SK-N-SH (cell line): ENCODE results near the gene ALOX15. TPM values are rescaled to one million over a fixed set of nuclear protein-coding genes. Genes with fewer than 3 reads are reported as not detected.

Experiments
- CTCF ChIA-PET: fragments of 300-600, 350-600 bp; formaldehyde crosslinking; extraction: SDS; loops from one replicate; lab custom pipeline; 2021; lab: Yijun Ruan, JAX
- POLR2A ChIA-PET: fragments of 350-600 bp; sonication (Branson Sonifier 250); formaldehyde crosslinking; extraction: SDS; loops from one replicate; lab custom pipeline; 2020; ENCODE audit warnings: antibody characterized with exemption, inconsistent platforms; lab: Yijun Ruan, JAX
- DNase-seq: peaks from one replicate; pipeline ENCODE4 v3.0.0; 2012
- H2AFZ ChIP-seq: fragments of 200-600 bp; sonication (generic); 2 replicates; pipeline ENCODE4 v1.8.1; 2016; ENCODE audit warnings: antibody characterized with exemption, mild to moderate bottlenecking, low read depth
- H3F3A ChIP-seq: fragments of 200-600 bp; sonication (generic); replicated peaks from 2 replicates; pipeline ENCODE3; 2016; ENCODE audit warnings: antibody characterized with exemption, mild to moderate bottlenecking; ENCODE audit not compliant: insufficient read depth
- H3K27ac ChIP-seq, 2 experiments: fragments of 200-500 bp in 1 of 2; fragments of 200-600 bp in 1 of 2; sonication (Bioruptor generic) in 1 of 2; sonication (generic), shearing (Covaris generic) in 1 of 2; 2 replicates each; pipeline versions ENCODE4 v1.5.1 to v1.6.1; 2014 to 2016; ENCODE audit warnings: low read depth in 2 of 2, inconsistent platforms in 1 of 2, low read length in 1 of 2, mild to moderate bottlenecking in 1 of 2, mixed read lengths in 1 of 2
- H3K27me3 ChIP-seq: fragments of 200-600 bp; sonication (generic), shearing (Covaris generic); 2 replicates; pipeline ENCODE4 v1.6.1; 2016; ENCODE audit warnings: mixed run types; ENCODE audit not compliant: insufficient read depth
- H3K36me3 ChIP-seq, 2 experiments: fragments of 200-500 bp in 1 of 2; fragments of 200-600 bp in 1 of 2; sonication (Bioruptor generic) in 1 of 2; sonication (generic) in 1 of 2; replicated peaks in 1 of 2; 2 replicates each; pipeline versions ENCODE3 to v1.5.1; 2014 to 2016; ENCODE audit warnings: low read length in 1 of 2, mild to moderate bottlenecking in 1 of 2; ENCODE audit not compliant: insufficient read depth in 2 of 2, control insufficient read depth in 1 of 2
- H3K4me1 ChIP-seq, 2 experiments: fragments of 200-500 bp in 1 of 2; fragments of 200-600 bp in 1 of 2; sonication (Bioruptor generic) in 1 of 2; sonication (generic), shearing (Covaris generic) in 1 of 2; 2 replicates each; pipeline versions ENCODE4 v1.5.1 to v1.6.1; 2014 to 2016; ENCODE audit warnings: low read depth in 1 of 2, low read length in 1 of 2, mixed run types in 1 of 2; ENCODE audit not compliant: insufficient read depth in 2 of 2, control insufficient read depth in 1 of 2
- H3K4me2 ChIP-seq: fragments of 200-600 bp; sonication (generic), shearing (Covaris generic); 2 replicates; pipeline ENCODE4 v1.6.1; 2017; ENCODE audit warnings: mixed run types
- H3K4me3 ChIP-seq, 2 experiments: fragments of 200-500 bp in 1 of 2; fragments of 200-600 bp in 1 of 2; sonication (Bioruptor generic) in 1 of 2; sonication (generic), shearing (Covaris generic) in 1 of 2; 2 replicates each; pipeline versions ENCODE4 v1.5.1 to v1.8.1; 2014 to 2016; ENCODE audit warnings: low read depth in 2 of 2, inconsistent platforms in 1 of 2, low read length in 1 of 2, mild to moderate bottlenecking in 1 of 2, mixed read lengths in 1 of 2, moderate library complexity in 1 of 2
- H3K79me2 ChIP-seq: fragments of 200-600 bp; sonication (generic); 2 replicates; pipeline ENCODE4 v1.8.1; 2017; ENCODE audit warnings: mild to moderate bottlenecking; ENCODE audit not compliant: insufficient read depth
- H3K9ac ChIP-seq: fragments of 200-600 bp; sonication (generic); 2 replicates; pipeline ENCODE4 v1.6.1; 2017; ENCODE audit warnings: mixed run types
- H3K9me2 ChIP-seq: fragments of 200-600 bp; sonication (generic); 2 replicates; pipeline ENCODE4 v1.6.1; 2017; ENCODE audit warnings: mixed run types
- H3K9me3 ChIP-seq: fragments of 200-600 bp; sonication (generic); 2 replicates; pipeline ENCODE4 v1.6.1; 2017; ENCODE audit warnings: mixed run types, mild to moderate bottlenecking, moderate library complexity
- H4K20me1 ChIP-seq: fragments of 200-600 bp; sonication (generic); 2 replicates; pipeline ENCODE4 v1.6.1; 2017; ENCODE audit warnings: mild to moderate bottlenecking, mixed run types; ENCODE audit not compliant: insufficient read depth
- CHD2 ChIP-seq: fragments of 150-350 bp; IDR thresholded peaks from 2 replicates; pipeline ENCODE4 v1.6.1; 2018; ENCODE audit warnings: low read length; ENCODE audit not compliant: partially characterized antibody
- EP300 ChIP-seq, 2 experiments: IDR thresholded peaks; 2 replicates each; pipeline versions ENCODE4 v1.4.0 to v1.6.1; 2012; ENCODE audit warnings: borderline replicate concordance in 1 of 2, low read depth in 1 of 2, low read length in 1 of 2
- EZH2phosphoT487 ChIP-seq: fragments of 200-600 bp; sonication (generic); IDR thresholded peaks from 2 replicates; pipeline ENCODE4 v1.6.1; 2017; ENCODE audit warnings: low read depth, mixed run types, mild to moderate bottlenecking, antibody characterized with exemption, moderate library complexity, borderline replicate concordance
- FOSL2 ChIP-seq: IDR thresholded peaks from 2 replicates; pipeline ENCODE4 v1.4.0; 2012; ENCODE audit warnings: low read depth, mild to moderate bottlenecking, moderate library complexity, borderline replicate concordance
- FOXJ3 ChIP-seq: sonication (generic); formaldehyde crosslinking; IDR thresholded peaks from 2 replicates; pipeline ENCODE4 v1.5.1; 2020; ENCODE audit warnings: mild to moderate bottlenecking, missing genetic modification reagents
- GABPA ChIP-seq: IDR thresholded peaks from 2 replicates; pipeline ENCODE4 v1.4.0; 2012; ENCODE audit warnings: low read depth, mild to moderate bottlenecking
- GATA2 ChIP-seq: sonication (generic); formaldehyde crosslinking; IDR thresholded peaks from 2 replicates; pipeline ENCODE4 v1.5.0; 2020; ENCODE audit warnings: mild to moderate bottlenecking, missing genetic modification reagents
- JUND ChIP-seq: IDR thresholded peaks from 2 replicates; pipeline ENCODE4 v1.4.0; 2012
- NFIC ChIP-seq: IDR thresholded peaks from 2 replicates; pipeline ENCODE4 v1.4.0; 2012; ENCODE audit warnings: borderline replicate concordance
- NRF1 ChIP-seq: IDR thresholded peaks from 2 replicates; pipeline ENCODE4 v1.6.1; 2012; ENCODE audit warnings: low read depth, mild to moderate bottlenecking, low read length
- POLR2AphosphoS5 ChIP-seq: IDR thresholded peaks from 2 replicates; pipeline ENCODE4 v1.6.1; 2012; ENCODE audit warnings: low read depth, low read length
- RFX5 ChIP-seq: IDR thresholded peaks from 2 replicates; pipeline ENCODE4 v1.6.1; 2012; ENCODE audit warnings: mild to moderate bottlenecking, improper control_type of control experiment, low read length
- RXRA ChIP-seq: IDR thresholded peaks from 2 replicates; pipeline ENCODE4 v1.4.0; 2012; ENCODE audit warnings: low read depth, mild to moderate bottlenecking, borderline replicate concordance
- TCF12 ChIP-seq: IDR thresholded peaks from 2 replicates; pipeline ENCODE4 v1.4.0; 2012
- YY1 ChIP-seq: IDR thresholded peaks from 2 replicates; pipeline ENCODE4 v1.4.0; 2012; ENCODE audit warnings: low read depth, mild to moderate bottlenecking
- WGBS: methylation state at CpG from one replicate; pipeline ENCODE4 v1.1.6; 2017; ENCODE audit warnings: low lambda C conversion rate; 5-methylcytosine and 5-hydroxymethylcytosine counted together
- polyA plus RNA-seq, 3 experiments: library from polyadenylated mRNA; depleted of rRNA; stranded (reverse); fragments of >200 nt; gene quantifications; 2 replicates each; pipeline ENCODE4 v1.2.3, GENCODE V29; 2012
- TF ChIP-seq, protein P1 (sequence below): fragments of 200-600 bp; sonication (generic); IDR thresholded peaks from 2 replicates; pipeline ENCODE4 v1.6.1; 2017; ENCODE audit warnings: antibody characterized with exemption, mild to moderate bottlenecking, moderate library complexity
- TF ChIP-seq, protein P2 (sequence below): IDR thresholded peaks from 2 replicates; pipeline ENCODE4 v1.4.0; 2012; ENCODE audit warnings: low read depth, borderline replicate concordance
- TF ChIP-seq, protein P3 (sequence below): IDR thresholded peaks from 2 replicates; pipeline ENCODE4; 2012
- TF ChIP-seq, protein P4 (sequence below): fragments of 150-350 bp; IDR thresholded peaks from 2 replicates; pipeline ENCODE4 v1.6.1; 2016; ENCODE audit warnings: mild to moderate bottlenecking, low read depth, low read length
- TF ChIP-seq, protein P5 (sequence below): IDR thresholded peaks from 2 replicates; pipeline ENCODE4 v1.6.1; 2012; ENCODE audit warnings: mild to moderate bottlenecking, low read depth, low read length, moderate library complexity

ALOX15 gene
- polyA plus RNA-seq, 1 of the 3 experiments (the other 2 are of a cell fraction): not detected

DNA sequence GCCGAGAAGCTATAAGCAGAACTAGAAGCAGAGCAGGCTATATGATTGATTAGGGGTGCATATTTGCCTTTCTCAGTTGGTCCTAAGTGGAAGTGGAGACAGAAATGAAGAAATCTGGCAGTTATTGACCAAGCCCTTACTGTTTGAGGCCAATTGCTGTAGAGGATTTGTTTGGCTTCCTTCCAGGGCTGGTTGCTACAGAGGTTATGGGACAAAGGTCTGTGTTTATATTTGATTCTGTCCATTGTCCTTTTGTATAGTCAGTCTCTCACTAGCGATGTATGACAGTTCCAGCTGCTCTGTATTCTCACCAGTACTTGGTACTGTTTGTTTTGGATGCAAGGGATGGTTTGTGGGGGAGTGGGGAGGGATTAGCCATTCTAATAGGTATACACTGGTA, 7.3 kb upstream of the ALOX15 start:
- no peaks in the 10 kb centered on the region for H3K9me2 ChIP-seq
- 56% methylated on average over 2 of the region's 2 CpGs for WGBS
- H4K20me1 ChIP-seq: no peaks in the 10 kb centered on the region
- ChIA-PET CTCF (interaction anchor here (4.9 kb wide), 1 partner anchor 83 kb away, joined by 23 read pairs; no protein-coding TSS in a partner anchor), POLR2A (no interaction called here)
- H3K4me3 ChIP-seq: no peak overlapping the region
- H3K9me3 ChIP-seq: no peaks in the 10 kb centered on the region
- no peaks in the 10 kb centered on the region for H3K79me2 ChIP-seq
- no peak for DNase-seq
- H2AFZ ChIP-seq: no peak overlapping the region
- peaks cover 21% of the 10 kb centered on the region for H3K27me3 ChIP-seq
- no peak overlapping the region for H3K4me2 ChIP-seq
- no peaks in the 10 kb centered on the region for H3K36me3 ChIP-seq
- TF ChIP-seq, protein P1, sequence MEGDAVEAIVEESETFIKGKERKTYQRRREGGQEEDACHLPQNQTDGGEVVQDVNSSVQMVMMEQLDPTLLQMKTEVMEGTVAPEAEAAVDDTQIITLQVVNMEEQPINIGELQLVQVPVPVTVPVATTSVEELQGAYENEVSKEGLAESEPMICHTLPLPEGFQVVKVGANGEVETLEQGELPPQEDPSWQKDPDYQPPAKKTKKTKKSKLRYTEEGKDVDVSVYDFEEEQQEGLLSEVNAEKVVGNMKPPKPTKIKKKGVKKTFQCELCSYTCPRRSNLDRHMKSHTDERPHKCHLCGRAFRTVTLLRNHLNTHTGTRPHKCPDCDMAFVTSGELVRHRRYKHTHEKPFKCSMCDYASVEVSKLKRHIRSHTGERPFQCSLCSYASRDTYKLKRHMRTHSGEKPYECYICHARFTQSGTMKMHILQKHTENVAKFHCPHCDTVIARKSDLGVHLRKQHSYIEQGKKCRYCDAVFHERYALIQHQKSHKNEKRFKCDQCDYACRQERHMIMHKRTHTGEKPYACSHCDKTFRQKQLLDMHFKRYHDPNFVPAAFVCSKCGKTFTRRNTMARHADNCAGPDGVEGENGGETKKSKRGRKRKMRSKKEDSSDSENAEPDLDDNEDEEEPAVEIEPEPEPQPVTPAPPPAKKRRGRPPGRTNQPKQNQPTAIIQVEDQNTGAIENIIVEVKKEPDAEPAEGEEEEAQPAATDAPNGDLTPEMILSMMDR: no peak
- TF ChIP-seq, protein P2, sequence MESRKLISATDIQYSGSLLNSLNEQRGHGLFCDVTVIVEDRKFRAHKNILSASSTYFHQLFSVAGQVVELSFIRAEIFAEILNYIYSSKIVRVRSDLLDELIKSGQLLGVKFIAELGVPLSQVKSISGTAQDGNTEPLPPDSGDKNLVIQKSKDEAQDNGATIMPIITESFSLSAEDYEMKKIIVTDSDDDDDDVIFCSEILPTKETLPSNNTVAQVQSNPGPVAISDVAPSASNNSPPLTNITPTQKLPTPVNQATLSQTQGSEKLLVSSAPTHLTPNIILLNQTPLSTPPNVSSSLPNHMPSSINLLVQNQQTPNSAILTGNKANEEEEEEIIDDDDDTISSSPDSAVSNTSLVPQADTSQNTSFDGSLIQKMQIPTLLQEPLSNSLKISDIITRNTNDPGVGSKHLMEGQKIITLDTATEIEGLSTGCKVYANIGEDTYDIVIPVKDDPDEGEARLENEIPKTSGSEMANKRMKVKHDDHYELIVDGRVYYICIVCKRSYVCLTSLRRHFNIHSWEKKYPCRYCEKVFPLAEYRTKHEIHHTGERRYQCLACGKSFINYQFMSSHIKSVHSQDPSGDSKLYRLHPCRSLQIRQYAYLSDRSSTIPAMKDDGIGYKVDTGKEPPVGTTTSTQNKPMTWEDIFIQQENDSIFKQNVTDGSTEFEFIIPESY: no peak
- TF ChIP-seq, protein P3, sequence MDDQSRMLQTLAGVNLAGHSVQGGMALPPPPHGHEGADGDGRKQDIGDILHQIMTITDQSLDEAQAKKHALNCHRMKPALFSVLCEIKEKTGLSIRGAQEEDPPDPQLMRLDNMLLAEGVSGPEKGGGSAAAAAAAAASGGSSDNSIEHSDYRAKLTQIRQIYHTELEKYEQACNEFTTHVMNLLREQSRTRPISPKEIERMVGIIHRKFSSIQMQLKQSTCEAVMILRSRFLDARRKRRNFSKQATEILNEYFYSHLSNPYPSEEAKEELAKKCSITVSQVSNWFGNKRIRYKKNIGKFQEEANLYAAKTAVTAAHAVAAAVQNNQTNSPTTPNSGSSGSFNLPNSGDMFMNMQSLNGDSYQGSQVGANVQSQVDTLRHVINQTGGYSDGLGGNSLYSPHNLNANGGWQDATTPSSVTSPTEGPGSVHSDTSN: no peak
- TF ChIP-seq, protein P4, sequence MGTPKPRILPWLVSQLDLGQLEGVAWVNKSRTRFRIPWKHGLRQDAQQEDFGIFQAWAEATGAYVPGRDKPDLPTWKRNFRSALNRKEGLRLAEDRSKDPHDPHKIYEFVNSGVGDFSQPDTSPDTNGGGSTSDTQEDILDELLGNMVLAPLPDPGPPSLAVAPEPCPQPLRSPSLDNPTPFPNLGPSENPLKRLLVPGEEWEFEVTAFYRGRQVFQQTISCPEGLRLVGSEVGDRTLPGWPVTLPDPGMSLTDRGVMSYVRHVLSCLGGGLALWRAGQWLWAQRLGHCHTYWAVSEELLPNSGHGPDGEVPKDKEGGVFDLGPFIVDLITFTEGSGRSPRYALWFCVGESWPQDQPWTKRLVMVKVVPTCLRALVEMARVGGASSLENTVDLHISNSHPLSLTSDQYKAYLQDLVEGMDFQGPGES: no peak
- TF ChIP-seq, protein P5, sequence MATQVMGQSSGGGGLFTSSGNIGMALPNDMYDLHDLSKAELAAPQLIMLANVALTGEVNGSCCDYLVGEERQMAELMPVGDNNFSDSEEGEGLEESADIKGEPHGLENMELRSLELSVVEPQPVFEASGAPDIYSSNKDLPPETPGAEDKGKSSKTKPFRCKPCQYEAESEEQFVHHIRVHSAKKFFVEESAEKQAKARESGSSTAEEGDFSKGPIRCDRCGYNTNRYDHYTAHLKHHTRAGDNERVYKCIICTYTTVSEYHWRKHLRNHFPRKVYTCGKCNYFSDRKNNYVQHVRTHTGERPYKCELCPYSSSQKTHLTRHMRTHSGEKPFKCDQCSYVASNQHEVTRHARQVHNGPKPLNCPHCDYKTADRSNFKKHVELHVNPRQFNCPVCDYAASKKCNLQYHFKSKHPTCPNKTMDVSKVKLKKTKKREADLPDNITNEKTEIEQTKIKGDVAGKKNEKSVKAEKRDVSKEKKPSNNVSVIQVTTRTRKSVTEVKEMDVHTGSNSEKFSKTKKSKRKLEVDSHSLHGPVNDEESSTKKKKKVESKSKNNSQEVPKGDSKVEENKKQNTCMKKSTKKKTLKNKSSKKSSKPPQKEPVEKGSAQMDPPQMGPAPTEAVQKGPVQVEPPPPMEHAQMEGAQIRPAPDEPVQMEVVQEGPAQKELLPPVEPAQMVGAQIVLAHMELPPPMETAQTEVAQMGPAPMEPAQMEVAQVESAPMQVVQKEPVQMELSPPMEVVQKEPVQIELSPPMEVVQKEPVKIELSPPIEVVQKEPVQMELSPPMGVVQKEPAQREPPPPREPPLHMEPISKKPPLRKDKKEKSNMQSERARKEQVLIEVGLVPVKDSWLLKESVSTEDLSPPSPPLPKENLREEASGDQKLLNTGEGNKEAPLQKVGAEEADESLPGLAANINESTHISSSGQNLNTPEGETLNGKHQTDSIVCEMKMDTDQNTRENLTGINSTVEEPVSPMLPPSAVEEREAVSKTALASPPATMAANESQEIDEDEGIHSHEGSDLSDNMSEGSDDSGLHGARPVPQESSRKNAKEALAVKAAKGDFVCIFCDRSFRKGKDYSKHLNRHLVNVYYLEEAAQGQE: no peak
- no peak for TF ChIP-seq POLR2AphosphoS5
- TF ChIP-seq FOSL2: no peak
- no peak for TF ChIP-seq GABPA
- no peak for TF ChIP-seq CHD2
- TF ChIP-seq RXRA: no peak
- no peak for TF ChIP-seq RFX5
- TF ChIP-seq YY1: no peak
- TF ChIP-seq TCF12: no peak
- no peak for TF ChIP-seq NFIC
- TF ChIP-seq JUND: no peak
- no peak for TF ChIP-seq NRF1
- no peak for TF ChIP-seq EP300 (IDR thresholded peaks at IDR 0.05; ENCODE audit: borderline replicate concordance in 1 of 2, low read depth in 1 of 2, low read length in 1 of 2)
- no peak for TF ChIP-seq EZH2phosphoT487
- no peak for TF ChIP-seq FOXJ3 (CRISPR knock-in tag)
- no peak for TF ChIP-seq GATA2 (CRISPR knock-in tag)
- no peak overlapping the region for H3K9ac ChIP-seq
- H3K27ac ChIP-seq: no peak overlapping the region
- no peaks in the 10 kb centered on the region for H3F3A ChIP-seq
- no peaks in the 10 kb centered on the region for H3K4me1 ChIP-seq
